Measurements from ENCODE around the gene CAMKMT. TPM values are rescaled to one million over a fixed set of nuclear protein-coding genes. Genes with fewer than 3 reads are reported as not detected.

The CAMKMT gene
- total RNA-seq, 3 donors from 2014 or later, result 6.4 to 11.8 (median 10.5) TPM

DNA sequence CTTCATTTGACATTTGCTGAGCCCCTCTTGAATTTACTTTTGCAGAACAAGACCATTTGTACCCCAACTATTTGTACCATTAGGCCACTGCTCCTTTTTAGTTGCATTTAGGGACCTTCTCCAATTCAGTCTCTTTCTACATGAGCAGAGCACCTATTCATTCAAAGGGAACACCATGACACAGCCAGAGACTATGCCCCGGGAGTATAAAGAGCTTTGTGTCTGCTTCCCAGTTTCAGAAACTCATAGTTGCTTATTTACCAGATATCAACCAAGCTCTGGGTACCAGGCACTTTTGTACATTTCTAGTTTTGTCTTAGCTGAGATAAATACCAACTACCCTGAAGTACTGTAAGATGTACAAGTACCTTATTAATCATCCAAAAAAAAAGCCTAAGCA lies 310.7 kb downstream of the CAMKMT start:
- TF ChIP-seq POLR2A (IDR thresholded peaks at IDR 0.05) (no peak), POLR2AphosphoS5 (IDR thresholded peaks at IDR 0.05) (no peak)
- TF ChIP-seq, protein P1, sequence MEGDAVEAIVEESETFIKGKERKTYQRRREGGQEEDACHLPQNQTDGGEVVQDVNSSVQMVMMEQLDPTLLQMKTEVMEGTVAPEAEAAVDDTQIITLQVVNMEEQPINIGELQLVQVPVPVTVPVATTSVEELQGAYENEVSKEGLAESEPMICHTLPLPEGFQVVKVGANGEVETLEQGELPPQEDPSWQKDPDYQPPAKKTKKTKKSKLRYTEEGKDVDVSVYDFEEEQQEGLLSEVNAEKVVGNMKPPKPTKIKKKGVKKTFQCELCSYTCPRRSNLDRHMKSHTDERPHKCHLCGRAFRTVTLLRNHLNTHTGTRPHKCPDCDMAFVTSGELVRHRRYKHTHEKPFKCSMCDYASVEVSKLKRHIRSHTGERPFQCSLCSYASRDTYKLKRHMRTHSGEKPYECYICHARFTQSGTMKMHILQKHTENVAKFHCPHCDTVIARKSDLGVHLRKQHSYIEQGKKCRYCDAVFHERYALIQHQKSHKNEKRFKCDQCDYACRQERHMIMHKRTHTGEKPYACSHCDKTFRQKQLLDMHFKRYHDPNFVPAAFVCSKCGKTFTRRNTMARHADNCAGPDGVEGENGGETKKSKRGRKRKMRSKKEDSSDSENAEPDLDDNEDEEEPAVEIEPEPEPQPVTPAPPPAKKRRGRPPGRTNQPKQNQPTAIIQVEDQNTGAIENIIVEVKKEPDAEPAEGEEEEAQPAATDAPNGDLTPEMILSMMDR (IDR thresholded peaks at IDR 0.05), result no peak
- intact Hi-C loops (cut with DNase I; ENCODE audit: low total_unique reads), result no loop called here
- Histone ChIP-seq H3K36me3 (no peaks in the 10 kb centered on the region), H3K27ac (no peak overlapping the region), H3K4me3 (no peak overlapping the region), H3K27me3 (no peaks in the 10 kb centered on the region), H3K9me3 (no peaks in the 10 kb centered on the region), H3K4me1 (no peaks in the 10 kb centered on the region)
- DNase-seq (ENCODE audit: low spot score in 2 of 2), result no peak

- intact Hi-C loops (cut with DNase I; ENCODE audit: low total_unique reads), result no loop called here
- no peak for DNase-seq (ENCODE audit: low spot score in 2 of 2)
- no peaks in the 10 kb centered on the region for H3K9me3 ChIP-seq
Measured at GRCh38 chr2:44674473-44675284, 312.9 kb downstream of the CAMKMT start.

DNA sequence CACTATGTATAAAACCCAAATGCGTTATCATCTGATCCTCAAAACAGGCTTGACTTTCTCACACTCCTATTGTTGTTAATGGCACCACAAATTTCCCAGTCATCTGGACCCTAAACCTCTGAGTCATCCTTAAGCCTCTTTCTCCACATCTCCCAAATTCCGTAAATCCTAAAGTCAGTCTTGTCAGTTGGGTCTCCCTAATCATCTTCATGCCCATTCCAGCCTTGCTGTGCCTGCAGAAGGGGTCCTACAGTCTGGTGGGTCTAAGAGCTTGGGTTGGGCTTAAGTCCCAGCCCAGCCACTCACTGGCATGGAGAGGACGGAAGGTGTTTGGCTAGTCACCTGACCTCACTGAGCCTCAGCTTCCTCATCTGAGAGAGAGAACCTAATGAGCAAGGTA lies 314.6 kb downstream of the CAMKMT start:
- intact Hi-C loops (cut with DNase I; ENCODE audit: low total_unique reads), result no loop called here

More at GRCh38 chr2:44674473-44675284, 312.9 kb downstream of the CAMKMT start:
- no peaks in the 10 kb centered on the region for H3K27me3 ChIP-seq
- TF ChIP-seq, protein P1 (IDR thresholded peaks at IDR 0.05), result no peak
- no peak for TF ChIP-seq POLR2A (IDR thresholded peaks at IDR 0.05)
- TF ChIP-seq POLR2AphosphoS5 (IDR thresholded peaks at IDR 0.05), result no peak
- no peaks in the 10 kb centered on the region for H3K36me3 ChIP-seq
- no peaks in the 10 kb centered on the region for H3K4me1 ChIP-seq
- no peak overlapping the region for H3K27ac ChIP-seq
- H3K4me3 ChIP-seq, result no peak overlapping the region

DNA sequence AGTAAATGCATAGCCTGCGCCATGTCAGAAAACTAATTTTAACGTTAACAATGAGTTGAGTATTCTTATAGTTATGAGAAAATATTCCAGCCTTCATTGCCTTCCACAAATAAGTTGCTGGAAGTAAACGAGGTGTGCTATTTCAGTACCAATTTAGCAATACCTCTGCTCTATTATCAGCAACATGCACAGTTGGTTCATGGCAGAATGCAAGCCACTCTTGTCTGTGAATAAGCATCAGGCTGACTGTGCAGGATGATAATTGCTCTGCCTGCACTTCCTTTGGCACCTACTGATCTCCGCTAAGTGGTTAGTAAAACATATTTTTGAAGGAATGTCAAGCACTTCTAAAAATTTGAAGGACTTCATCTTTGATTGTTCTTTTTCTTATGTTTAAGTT lies 317.8 kb downstream of the CAMKMT start:
- intact Hi-C loops (cut with DNase I; ENCODE audit: low total_unique reads), result no loop called here
- TF ChIP-seq POLR2A (IDR thresholded peaks at IDR 0.05) (no peak), POLR2AphosphoS5 (IDR thresholded peaks at IDR 0.05) (no peak)
- TF ChIP-seq, protein P1 (IDR thresholded peaks at IDR 0.05), result no peak
- no peak for DNase-seq (ENCODE audit: low spot score in 2 of 2)
- Histone ChIP-seq H3K27me3 (no peaks in the 10 kb centered on the region), H3K36me3 (no peaks in the 10 kb centered on the region), H3K4me3 (no peak overlapping the region), H3K9me3 (no peaks in the 10 kb centered on the region), H3K4me1 (no peaks in the 10 kb centered on the region), H3K27ac (no peak overlapping the region)

More for the DNA sequence above, 314.6 kb downstream of the CAMKMT start:
- Histone ChIP-seq H3K27me3 (no peaks in the 10 kb centered on the region), H3K27ac (no peak overlapping the region), H3K4me1 (no peaks in the 10 kb centered on the region), H3K36me3 (no peaks in the 10 kb centered on the region), H3K4me3 (no peak overlapping the region), H3K9me3 (no peaks in the 10 kb centered on the region)
- no peak for DNase-seq (ENCODE audit: low spot score in 2 of 2)
- TF ChIP-seq, protein P1 (IDR thresholded peaks at IDR 0.05), result no peak
- TF ChIP-seq POLR2A (IDR thresholded peaks at IDR 0.05), result no peak
- TF ChIP-seq POLR2AphosphoS5 (IDR thresholded peaks at IDR 0.05), result no peak

GRCh38 chr2:44679990-44680389 lies 318.2 kb downstream of the CAMKMT start:
- H3K36me3 ChIP-seq, result no peaks in the 10 kb centered on the region
- intact Hi-C loops (cut with DNase I; ENCODE audit: low total_unique reads), result no loop called here
- H3K4me1 ChIP-seq, result no peaks in the 10 kb centered on the region
- no peaks in the 10 kb centered on the region for H3K27me3 ChIP-seq
- DNase-seq (ENCODE audit: low spot score in 2 of 2), result no peak
- no peak for TF ChIP-seq POLR2A (IDR thresholded peaks at IDR 0.05)
- no peak overlapping the region for H3K27ac ChIP-seq
- no peaks in the 10 kb centered on the region for H3K9me3 ChIP-seq
- no peak overlapping the region for H3K4me3 ChIP-seq
